Upper lobe of left lung (tissue), 4 donors: ENCODE data around the gene DIAPH2.

Experiments
- POLR2AphosphoS5 ChIP-seq, 2 donors: sonication (generic); formaldehyde crosslinking; IDR thresholded peaks; one replicate each; pipeline ENCODE4 v1.5.1; 2017; ENCODE audit warnings: antibody characterized with exemption in 2 of 2
- TF ChIP-seq, protein P1 (sequence below), 6 experiments: fragments of 450-650 bp in 4 of 6; fragments of 200-600 bp in 2 of 6; sonication (generic) in 2 of 6; IDR thresholded peaks; one replicate each; pipeline ENCODE4 v1.5.1; 2016 to 2019; ENCODE audit warnings: antibody characterized with exemption in 6 of 6

DNA sequence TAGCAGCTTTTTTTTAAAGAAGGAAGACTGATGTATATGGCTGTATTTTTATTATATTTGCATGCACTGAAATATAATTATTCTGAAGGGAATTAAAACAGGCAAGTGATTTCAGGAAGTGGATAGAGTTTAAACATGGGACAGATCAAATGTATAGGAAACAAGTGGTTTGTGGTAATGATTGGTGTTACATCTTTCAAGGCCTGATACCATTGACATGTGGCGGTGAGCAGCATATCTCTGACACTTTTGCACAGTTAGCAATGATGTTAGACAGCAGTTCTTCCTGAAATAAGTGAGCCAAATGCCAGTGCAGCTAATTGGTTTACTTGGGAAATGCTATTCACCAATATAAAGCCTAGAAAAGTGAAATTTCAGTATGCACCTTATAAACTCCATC is 471.2 kb downstream of the DIAPH2 start:
- TF ChIP-seq, protein P1, sequence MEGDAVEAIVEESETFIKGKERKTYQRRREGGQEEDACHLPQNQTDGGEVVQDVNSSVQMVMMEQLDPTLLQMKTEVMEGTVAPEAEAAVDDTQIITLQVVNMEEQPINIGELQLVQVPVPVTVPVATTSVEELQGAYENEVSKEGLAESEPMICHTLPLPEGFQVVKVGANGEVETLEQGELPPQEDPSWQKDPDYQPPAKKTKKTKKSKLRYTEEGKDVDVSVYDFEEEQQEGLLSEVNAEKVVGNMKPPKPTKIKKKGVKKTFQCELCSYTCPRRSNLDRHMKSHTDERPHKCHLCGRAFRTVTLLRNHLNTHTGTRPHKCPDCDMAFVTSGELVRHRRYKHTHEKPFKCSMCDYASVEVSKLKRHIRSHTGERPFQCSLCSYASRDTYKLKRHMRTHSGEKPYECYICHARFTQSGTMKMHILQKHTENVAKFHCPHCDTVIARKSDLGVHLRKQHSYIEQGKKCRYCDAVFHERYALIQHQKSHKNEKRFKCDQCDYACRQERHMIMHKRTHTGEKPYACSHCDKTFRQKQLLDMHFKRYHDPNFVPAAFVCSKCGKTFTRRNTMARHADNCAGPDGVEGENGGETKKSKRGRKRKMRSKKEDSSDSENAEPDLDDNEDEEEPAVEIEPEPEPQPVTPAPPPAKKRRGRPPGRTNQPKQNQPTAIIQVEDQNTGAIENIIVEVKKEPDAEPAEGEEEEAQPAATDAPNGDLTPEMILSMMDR (IDR thresholded peaks at IDR 0.05): no peak
- no peak for TF ChIP-seq POLR2AphosphoS5 (IDR thresholded peaks at IDR 0.05)
